ENCODE results near the gene IFNG. TPM values are rescaled to one million over a fixed set of nuclear protein-coding genes. Genes with fewer than 3 reads are reported as not detected.

The IFNG gene
- polyA plus RNA-seq, 1 donor from 2014 or later, result not detected

GRCh38 chr12:68190301-68190700 lies 30.8 kb upstream of the IFNG start:
- Histone ChIP-seq H3K27me3 (ENCODE audit: insufficient read depth, low read depth, low read length) (no peaks in the 10 kb centered on the region), H3F3A (ENCODE audit: insufficient read depth, low read length, poor library complexity, severe bottlenecking) (no peaks in the 10 kb centered on the region), H3K4me3 (ENCODE audit: low read length) (no peak overlapping the region), H3K9ac (ENCODE audit: low read length) (no peak overlapping the region), H3K9me2 (ENCODE audit: insufficient read depth, low read length) (no peaks in the 10 kb centered on the region), H2AFZ (ENCODE audit: low read depth, low read length) (no peak overlapping the region), H4K20me1 (ENCODE audit: insufficient read depth) (no peaks in the 10 kb centered on the region), H3K9me3 (ENCODE audit: low read length) (no peaks in the 10 kb centered on the region), H3K27ac (ENCODE audit: low read length) (no peak overlapping the region), H3K79me2 (replicated peaks; ENCODE audit: insufficient read depth, low read length) (no peaks in the 10 kb centered on the region), H3K36me3 (ENCODE audit: insufficient read depth, low read length) (no peaks in the 10 kb centered on the region), H3K4me2 (ENCODE audit: low read length) (no peak overlapping the region)
- TF ChIP-seq TAF1 (IDR thresholded peaks at IDR 0.05; ENCODE audit: low read depth) (no peak), REST (IDR thresholded peaks at IDR 0.05; ENCODE audit: borderline replicate concordance) (no peak), EP300 (conservative IDR thresholded peaks at IDR 0.05; ENCODE audit: poor library complexity, severe bottlenecking) (no peak), SMC3 (conservative IDR thresholded peaks at IDR 0.05; ENCODE audit: poor library complexity) (no peak), POLR2AphosphoS5 (IDR thresholded peaks at IDR 0.05) (no peak), RAD21 (conservative IDR thresholded peaks at IDR 0.05) (no peak), EZH2 (IDR thresholded peaks at IDR 0.05; ENCODE audit: borderline replicate concordance, insufficient read depth, low read length, poor library complexity, severe bottlenecking) (no peak), MXI1 (conservative IDR thresholded peaks at IDR 0.05; ENCODE audit: poor library complexity, severe bottlenecking) (no peak), CTCF (IDR thresholded peaks at IDR 0.05; ENCODE audit: poor library complexity, severe bottlenecking) (no peak)

- no peak overlapping the region for H3K27ac ChIP-seq (ENCODE audit: low read length)
- H2AFZ ChIP-seq (ENCODE audit: low read depth, low read length), result no peak overlapping the region
- no peaks in the 10 kb centered on the region for H3K36me3 ChIP-seq (ENCODE audit: insufficient read depth, low read length)
- no peaks in the 10 kb centered on the region for H3K79me2 ChIP-seq (replicated peaks; ENCODE audit: insufficient read depth, low read length)
- no peaks in the 10 kb centered on the region for H4K20me1 ChIP-seq (ENCODE audit: insufficient read depth)
- H3K4me3 ChIP-seq (ENCODE audit: low read length), result no peak overlapping the region
- H3F3A ChIP-seq (ENCODE audit: insufficient read depth, low read length, poor library complexity, severe bottlenecking), result no peaks in the 10 kb centered on the region
- TF ChIP-seq EZH2 (IDR thresholded peaks at IDR 0.05; ENCODE audit: borderline replicate concordance, insufficient read depth, low read length, poor library complexity, severe bottlenecking) (no peak), SMC3 (conservative IDR thresholded peaks at IDR 0.05; ENCODE audit: poor library complexity) (no peak), REST (IDR thresholded peaks at IDR 0.05; ENCODE audit: borderline replicate concordance) (no peak), TAF1 (IDR thresholded peaks at IDR 0.05; ENCODE audit: low read depth) (no peak), RAD21 (conservative IDR thresholded peaks at IDR 0.05) (no peak), EP300 (conservative IDR thresholded peaks at IDR 0.05; ENCODE audit: poor library complexity, severe bottlenecking) (no peak), POLR2AphosphoS5 (IDR thresholded peaks at IDR 0.05) (no peak), MXI1 (conservative IDR thresholded peaks at IDR 0.05; ENCODE audit: poor library complexity, severe bottlenecking) (no peak), CTCF (IDR thresholded peaks at IDR 0.05; ENCODE audit: poor library complexity, severe bottlenecking) (no peak)
- no peak overlapping the region for H3K9ac ChIP-seq (ENCODE audit: low read length)
- no peak overlapping the region for H3K4me2 ChIP-seq (ENCODE audit: low read length)
- no peaks in the 10 kb centered on the region for H3K9me3 ChIP-seq (ENCODE audit: low read length)
- no peaks in the 10 kb centered on the region for H3K27me3 ChIP-seq (ENCODE audit: insufficient read depth, low read depth, low read length)
- no peaks in the 10 kb centered on the region for H3K9me2 ChIP-seq (ENCODE audit: insufficient read depth, low read length)
Measured at GRCh38 chr12:68189821-68190242, 30.3 kb upstream of the IFNG start.
